IPS-NIHi11 (cell line): Measurements from ENCODE around the gene TOM1.

Source experiments
- DNase-seq: peaks from one replicate; pipeline ENCODE4 v3.0.0; 2012; ENCODE audit warnings: mixed read lengths, low spot score

Gene TOM1

GRCh38 chr22:35369996-35370395 lies 70.3 kb downstream of the TOM1 start:
- no peak for DNase-seq

DNA sequence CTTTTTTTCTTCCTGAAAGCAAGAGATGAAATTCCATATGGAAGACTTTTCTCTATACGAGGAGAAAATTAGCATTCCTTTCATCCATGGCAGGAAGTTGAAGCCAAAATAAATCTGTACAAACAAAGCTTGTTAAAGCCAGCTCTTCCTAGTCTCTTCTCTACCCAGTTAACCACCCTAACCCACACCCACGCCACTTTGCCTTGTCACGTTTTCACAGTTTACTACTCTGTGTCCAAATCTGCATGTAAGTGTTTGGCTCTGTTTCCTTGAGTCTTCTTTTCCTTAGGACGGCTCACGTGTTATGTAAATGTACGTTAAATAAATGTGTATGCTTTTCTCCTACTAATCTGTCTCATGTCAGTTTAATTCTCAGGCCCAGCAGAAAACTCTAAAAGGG lies 74.1 kb downstream of the TOM1 start:
- no peak for DNase-seq

GRCh38 chr22:35375031-35375430 lies 75.3 kb downstream of the TOM1 start:
- no peak for DNase-seq

GRCh38 chr22:35375526-35375925 lies 75.8 kb downstream of the TOM1 start:
- DNase-seq: no peak

- peak; percentile 89 for DNase-seq
These were observed 77.2 kb downstream of the TOM1 start for GRCh38 chr22:35376728-35377472.

DNA sequence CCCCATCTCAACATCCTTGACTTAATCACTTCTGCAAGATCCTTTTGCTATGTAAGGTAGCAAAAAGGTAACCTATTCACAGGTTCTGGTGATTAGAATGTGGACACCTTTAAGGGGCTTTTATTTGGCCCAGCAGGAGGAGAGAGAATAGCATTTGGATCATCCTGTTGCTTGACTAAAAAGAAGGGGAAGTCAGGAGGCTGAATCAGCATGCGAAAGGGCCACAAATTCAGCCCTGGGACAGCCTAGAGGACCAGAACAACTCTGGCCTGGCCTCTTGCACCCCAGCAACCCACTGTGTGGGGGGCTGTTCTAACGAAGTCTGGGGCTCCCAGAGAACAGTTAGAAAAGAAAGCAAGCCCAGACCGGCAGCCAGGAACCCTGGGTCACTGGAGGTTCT lies 78.0 kb downstream of the TOM1 start:
- no peak for DNase-seq

DNA sequence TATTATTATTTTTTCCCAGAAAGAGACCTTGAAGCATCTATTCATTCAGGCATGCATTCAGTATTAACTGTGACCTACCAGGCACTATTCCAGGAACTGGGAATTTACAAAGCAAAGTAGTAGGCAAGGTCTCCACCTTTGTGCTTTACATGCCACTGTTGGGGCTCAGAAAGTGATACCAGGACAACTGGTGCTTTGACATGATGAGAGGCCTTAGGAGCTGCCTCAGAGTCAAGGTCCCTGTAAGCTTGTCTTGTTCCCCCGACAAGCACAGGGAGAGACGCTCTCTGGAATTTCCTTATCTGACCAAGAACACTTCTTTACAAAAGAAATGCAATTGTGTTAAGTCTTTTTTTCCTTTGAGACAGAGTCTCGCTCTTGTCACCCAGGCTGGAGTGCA lies 78.9 kb downstream of the TOM1 start:
- no peak for DNase-seq

GRCh38 chr22:35379146-35379993 lies 79.7 kb downstream of the TOM1 start:
- DNase-seq: no peak

- no peak for DNase-seq
These were observed 80.3 kb downstream of the TOM1 start for GRCh38 chr22:35380013-35380412.

- peak; percentile 88 for DNase-seq
These were observed 81.1 kb downstream of the TOM1 start, which contains the start of gene HMOX1 for GRCh38 chr22:35380537-35381423. Gene HMOX1, plus strand, starts transcription at chr22:35381096. Its CDS starts 78 bp downstream, at chr22:35381174.

- DNase-seq: no peak
These were observed 81.8 kb downstream of the TOM1 start for GRCh38 chr22:35381424-35382009.

GRCh38 chr22:35383679-35384071 lies 84.0 kb downstream of the TOM1 start:
- DNase-seq: no peak

GRCh38 chr22:35384527-35384926 lies 84.8 kb downstream of the TOM1 start:
- DNase-seq: no peak

- no peak for DNase-seq
These were observed 85.4 kb downstream of the TOM1 start for GRCh38 chr22:35384975-35385588.

GRCh38 chr22:35386670-35387288 lies 87.1 kb downstream of the TOM1 start:
- no peak for DNase-seq

DNA sequence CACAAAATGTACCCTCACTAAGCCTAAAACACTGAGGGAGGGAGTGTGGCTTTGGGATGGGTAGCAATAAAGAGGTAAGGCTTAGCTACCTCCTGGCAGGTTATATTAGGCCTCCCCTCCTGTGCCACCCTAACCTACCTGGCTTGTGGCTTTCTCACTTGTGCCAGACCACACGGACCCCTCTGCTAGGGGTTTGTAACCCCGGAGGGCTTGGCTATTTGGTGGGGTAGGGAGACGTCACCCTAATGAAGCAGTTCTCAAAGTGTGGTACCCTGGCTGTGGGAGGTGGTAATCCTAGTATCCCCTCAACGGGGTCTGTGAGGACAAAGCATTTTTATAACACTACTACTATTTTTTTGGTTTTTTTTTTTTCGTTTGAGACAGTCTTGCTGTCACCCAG lies 91.2 kb downstream of the TOM1 start:
- DNase-seq: no peak

GRCh38 chr22:35392357-35392756 lies 92.7 kb downstream of the TOM1 start:
- DNase-seq: no peak

DNA sequence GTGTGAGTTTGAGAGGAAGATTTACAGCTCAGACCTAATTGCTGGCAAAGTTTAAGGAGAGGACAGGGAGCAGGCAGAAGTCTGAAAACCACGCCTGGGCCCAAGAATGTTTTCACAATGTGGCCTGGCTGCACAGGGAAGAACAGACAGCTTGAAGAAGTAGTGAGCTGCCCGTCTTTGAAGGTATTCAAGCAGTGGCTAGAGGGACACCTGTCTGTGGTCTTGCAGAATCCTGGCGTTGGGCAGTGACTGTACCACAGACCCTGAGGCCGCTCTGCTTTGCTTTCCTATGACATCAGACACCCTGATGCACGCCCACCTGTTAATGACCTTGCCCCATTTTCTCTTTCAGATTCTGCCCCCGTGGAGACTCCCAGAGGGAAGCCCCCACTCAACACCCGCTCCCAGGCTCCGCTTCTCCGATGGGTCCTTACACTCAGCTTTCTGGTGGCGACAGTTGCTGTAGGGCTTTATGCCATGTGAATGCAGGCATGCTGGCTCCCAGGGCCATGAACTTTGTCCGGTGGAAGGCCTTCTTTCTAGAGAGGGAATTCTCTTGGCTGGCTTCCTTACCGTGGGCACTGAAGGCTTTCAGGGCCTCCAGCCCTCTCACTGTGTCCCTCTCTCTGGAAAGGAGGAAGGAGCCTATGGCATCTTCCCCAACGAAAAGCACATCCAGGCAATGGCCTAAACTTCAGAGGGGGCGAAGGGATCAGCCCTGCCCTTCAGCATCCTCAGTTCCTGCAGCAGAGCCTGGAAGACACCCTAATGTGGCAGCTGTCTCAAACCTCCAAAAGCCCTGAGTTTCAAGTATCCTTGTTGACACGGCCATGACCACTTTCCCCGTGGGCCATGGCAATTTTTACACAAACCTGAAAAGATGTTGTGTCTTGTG lies 93.7 kb downstream of the TOM1 start:
- DNase-seq: no peak

GRCh38 chr22:35394011-35394312 lies 94.3 kb downstream of the TOM1 start:
- no peak for DNase-seq
